HepG2 (cell line): ENCODE data around the gene GRM2. TPM values are rescaled to one million over a fixed set of nuclear protein-coding genes. Genes with fewer than 3 reads are reported as not detected.

Experiments
- ERF ChIP-seq: IDR thresholded peaks from 2 replicates; pipeline ENCODE4 v1.6.1; 2018; ENCODE audit warnings: missing biosample characterization, missing genetic modification reagents
- GMEB2 ChIP-seq: IDR thresholded peaks from 2 replicates; pipeline ENCODE4 v1.6.1; 2016; ENCODE audit warnings: missing biosample characterization, missing genetic modification reagents, low read depth
- HNRNPUL1 ChIP-seq: fragments of 200-400 bp; formaldehyde crosslinking; IDR thresholded peaks from 2 replicates; pipeline ENCODE4 v1.6.1; 2017; ENCODE audit warnings: low read depth, mild to moderate bottlenecking, low read length, moderate library complexity
- MTERF4 ChIP-seq: sonication (generic); formaldehyde crosslinking; IDR thresholded peaks from 2 replicates; pipeline ENCODE4 v1.8.0; 2023; ENCODE audit warnings: mild to moderate bottlenecking, missing genetic modification reagents
- NFYB ChIP-seq: sonication (generic); formaldehyde crosslinking; IDR thresholded peaks from 2 replicates; pipeline ENCODE4 v1.4.0; 2020; ENCODE audit warnings: missing genetic modification reagents
- SNAPC5 ChIP-seq: sonication (generic); formaldehyde crosslinking; IDR thresholded peaks from 2 replicates; pipeline ENCODE4 v1.8.1; 2023; ENCODE audit warnings: mild to moderate bottlenecking, missing genetic modification reagents, borderline replicate concordance
- SP4 ChIP-seq: sonication (generic); formaldehyde crosslinking; IDR thresholded peaks from 2 replicates; pipeline ENCODE4 v1.8.1; 2023; ENCODE audit warnings: mild to moderate bottlenecking, missing genetic modification reagents
- TFAP4 ChIP-seq: sonication (generic); IDR thresholded peaks from 2 replicates; pipeline ENCODE4 v1.6.1; 2016; ENCODE audit warnings: low read depth, borderline replicate concordance
- TRIM24 ChIP-seq: sonication (generic); formaldehyde crosslinking; IDR thresholded peaks from 2 replicates; pipeline ENCODE4 v1.8.0; 2022; ENCODE audit warnings: mild to moderate bottlenecking, missing genetic modification reagents
- ZNF121 ChIP-seq: sonication (generic); formaldehyde crosslinking; IDR thresholded peaks from 2 replicates; pipeline ENCODE4 v1.5.0; 2020; ENCODE audit warnings: mild to moderate bottlenecking, missing genetic modification reagents
- ZNF556 ChIP-seq: sonication (generic); formaldehyde crosslinking; IDR thresholded peaks from 2 replicates; pipeline ENCODE4 v1.4.0; 2020; ENCODE audit warnings: mild to moderate bottlenecking, missing genetic modification reagents, borderline replicate concordance
- ZNF713 ChIP-seq: sonication (generic); formaldehyde crosslinking; IDR thresholded peaks from 2 replicates; pipeline ENCODE4 v1.4.0; 2020; ENCODE audit warnings: mild to moderate bottlenecking, missing genetic modification reagents
- ZNF839 ChIP-seq: sonication (generic); formaldehyde crosslinking; IDR thresholded peaks from 2 replicates; pipeline ENCODE4 v1.4.0; 2020; ENCODE audit warnings: missing genetic modification reagents, mild to moderate bottlenecking, borderline replicate concordance
- polyA plus RNA-seq, 8 experiments: library from polyadenylated mRNA; depleted of rRNA in 3 of 8; stranded (reverse) in 7 of 8; unstranded in 1 of 8; fragments of >200 nt; fragmentation: Illumina TruSeq in 4 of 8; extraction: Trizol in 4 of 8; gene quantifications; 2 replicates each; pipeline versions ENCODE4 v1.2.1 to v1.2.3, GENCODE V29; 2011 to 2016; ENCODE audit warnings: low read depth in 4 of 8, missing spikeins in 1 of 8, mixed read lengths in 1 of 8; ENCODE audit not compliant: insufficient read depth in 1 of 8
- total RNA-seq, 5 experiments: library from RNA; depleted of rRNA; stranded (reverse); fragments of >200 nt; fragmentation: Illumina TruSeq; extraction: Trizol; gene quantifications; 2 replicates each; pipeline ENCODE4 v1.2.3, GENCODE V29; 2016; ENCODE audit warnings: low read depth in 1 of 5
- TF ChIP-seq, protein P1 (sequence below): sonication (generic); formaldehyde crosslinking; IDR thresholded peaks from 2 replicates; pipeline ENCODE4 v1.9.0; 2021; ENCODE audit warnings: mild to moderate bottlenecking, missing genetic modification reagents
- TF ChIP-seq, protein P2 (sequence below): sonication (generic); formaldehyde crosslinking; IDR thresholded peaks from 2 replicates; pipeline ENCODE4 v1.9.0; 2021; ENCODE audit warnings: missing genetic modification reagents, borderline replicate concordance

The GRM2 gene
- total and polyA plus RNA-seq, 2 of the 13 experiments (the other 11 are each of a cell fraction or from before 2014, with no cell fraction given), result 0.04 to 0.07 TPM

DNA sequence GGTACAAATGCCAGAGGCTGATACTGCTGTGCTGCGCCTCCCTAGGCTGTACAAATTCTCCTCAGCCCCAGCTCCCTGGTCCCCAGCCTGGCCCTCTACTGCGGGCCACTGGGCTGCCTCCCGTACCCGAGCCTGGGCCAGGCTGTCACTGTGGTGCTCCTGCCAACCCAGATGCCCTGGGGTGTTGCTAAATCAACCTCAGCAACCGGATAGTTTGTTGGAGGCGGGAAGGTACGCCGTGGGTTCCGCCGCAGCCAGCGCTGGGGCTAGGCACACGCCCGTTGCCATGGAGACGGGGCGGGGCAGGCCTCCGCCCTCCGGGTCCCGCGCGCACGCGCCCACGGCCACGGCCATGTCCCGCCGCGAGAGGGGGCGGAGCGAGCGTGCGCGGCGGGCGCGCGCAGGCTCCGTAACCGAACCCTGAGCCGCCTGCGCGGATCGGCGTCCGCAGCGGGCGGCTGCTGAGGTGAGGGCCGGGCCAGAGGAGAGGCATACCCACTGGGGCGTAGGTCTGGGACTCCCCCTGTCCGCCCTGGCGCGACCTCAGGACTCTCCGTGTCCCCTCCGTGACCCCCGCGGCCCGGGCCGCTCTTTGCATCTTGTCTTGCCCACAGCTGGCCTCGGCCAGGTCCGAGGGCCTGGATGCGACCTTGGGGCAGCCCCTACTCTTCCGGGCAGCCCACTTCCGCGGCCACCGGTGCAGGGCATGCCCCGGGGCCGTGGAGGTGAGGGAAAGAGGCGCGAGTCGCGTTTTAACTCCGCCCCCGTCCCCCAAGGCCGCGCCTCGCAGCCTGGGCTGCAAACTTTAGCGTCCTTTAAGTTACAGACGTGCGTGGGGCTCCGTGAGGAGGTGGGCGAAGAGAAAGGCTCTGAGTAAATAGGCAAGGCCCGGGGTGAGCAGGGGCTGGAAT lies 35.8 kb upstream of the GRM2 start, which contains the start of gene TEX264 (continued):
- no peak for TF ChIP-seq TFAP4
- no peak for TF ChIP-seq ZNF839 (CRISPR knock-in tag)
- no peak for TF ChIP-seq SNAPC5 (CRISPR knock-in tag)
- no peak; the same call in 1 of the 2 replicates for TF ChIP-seq NFYB (CRISPR knock-in tag)
- TF ChIP-seq ERF (CRISPR knock-in tag), result 0 out of 2 replicates have a peak, but pooled peaks have one; percentile 18
- TF ChIP-seq, protein P1, sequence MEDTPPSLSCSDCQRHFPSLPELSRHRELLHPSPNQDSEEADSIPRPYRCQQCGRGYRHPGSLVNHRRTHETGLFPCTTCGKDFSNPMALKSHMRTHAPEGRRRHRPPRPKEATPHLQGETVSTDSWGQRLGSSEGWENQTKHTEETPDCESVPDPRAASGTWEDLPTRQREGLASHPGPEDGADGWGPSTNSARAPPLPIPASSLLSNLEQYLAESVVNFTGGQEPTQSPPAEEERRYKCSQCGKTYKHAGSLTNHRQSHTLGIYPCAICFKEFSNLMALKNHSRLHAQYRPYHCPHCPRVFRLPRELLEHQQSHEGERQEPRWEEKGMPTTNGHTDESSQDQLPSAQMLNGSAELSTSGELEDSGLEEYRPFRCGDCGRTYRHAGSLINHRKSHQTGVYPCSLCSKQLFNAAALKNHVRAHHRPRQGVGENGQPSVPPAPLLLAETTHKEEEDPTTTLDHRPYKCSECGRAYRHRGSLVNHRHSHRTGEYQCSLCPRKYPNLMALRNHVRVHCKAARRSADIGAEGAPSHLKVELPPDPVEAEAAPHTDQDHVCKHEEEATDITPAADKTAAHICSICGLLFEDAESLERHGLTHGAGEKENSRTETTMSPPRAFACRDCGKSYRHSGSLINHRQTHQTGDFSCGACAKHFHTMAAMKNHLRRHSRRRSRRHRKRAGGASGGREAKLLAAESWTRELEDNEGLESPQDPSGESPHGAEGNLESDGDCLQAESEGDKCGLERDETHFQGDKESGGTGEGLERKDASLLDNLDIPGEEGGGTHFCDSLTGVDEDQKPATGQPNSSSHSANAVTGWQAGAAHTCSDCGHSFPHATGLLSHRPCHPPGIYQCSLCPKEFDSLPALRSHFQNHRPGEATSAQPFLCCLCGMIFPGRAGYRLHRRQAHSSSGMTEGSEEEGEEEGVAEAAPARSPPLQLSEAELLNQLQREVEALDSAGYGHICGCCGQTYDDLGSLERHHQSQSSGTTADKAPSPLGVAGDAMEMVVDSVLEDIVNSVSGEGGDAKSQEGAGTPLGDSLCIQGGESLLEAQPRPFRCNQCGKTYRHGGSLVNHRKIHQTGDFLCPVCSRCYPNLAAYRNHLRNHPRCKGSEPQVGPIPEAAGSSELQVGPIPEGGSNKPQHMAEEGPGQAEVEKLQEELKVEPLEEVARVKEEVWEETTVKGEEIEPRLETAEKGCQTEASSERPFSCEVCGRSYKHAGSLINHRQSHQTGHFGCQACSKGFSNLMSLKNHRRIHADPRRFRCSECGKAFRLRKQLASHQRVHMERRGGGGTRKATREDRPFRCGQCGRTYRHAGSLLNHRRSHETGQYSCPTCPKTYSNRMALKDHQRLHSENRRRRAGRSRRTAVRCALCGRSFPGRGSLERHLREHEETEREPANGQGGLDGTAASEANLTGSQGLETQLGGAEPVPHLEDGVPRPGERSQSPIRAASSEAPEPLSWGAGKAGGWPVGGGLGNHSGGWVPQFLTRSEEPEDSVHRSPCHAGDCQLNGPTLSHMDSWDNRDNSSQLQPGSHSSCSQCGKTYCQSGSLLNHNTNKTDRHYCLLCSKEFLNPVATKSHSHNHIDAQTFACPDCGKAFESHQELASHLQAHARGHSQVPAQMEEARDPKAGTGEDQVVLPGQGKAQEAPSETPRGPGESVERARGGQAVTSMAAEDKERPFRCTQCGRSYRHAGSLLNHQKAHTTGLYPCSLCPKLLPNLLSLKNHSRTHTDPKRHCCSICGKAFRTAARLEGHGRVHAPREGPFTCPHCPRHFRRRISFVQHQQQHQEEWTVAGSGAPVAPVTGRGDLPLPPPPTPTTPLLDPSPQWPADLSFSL (CRISPR knock-in tag), result no peak
- TF ChIP-seq, protein P2, sequence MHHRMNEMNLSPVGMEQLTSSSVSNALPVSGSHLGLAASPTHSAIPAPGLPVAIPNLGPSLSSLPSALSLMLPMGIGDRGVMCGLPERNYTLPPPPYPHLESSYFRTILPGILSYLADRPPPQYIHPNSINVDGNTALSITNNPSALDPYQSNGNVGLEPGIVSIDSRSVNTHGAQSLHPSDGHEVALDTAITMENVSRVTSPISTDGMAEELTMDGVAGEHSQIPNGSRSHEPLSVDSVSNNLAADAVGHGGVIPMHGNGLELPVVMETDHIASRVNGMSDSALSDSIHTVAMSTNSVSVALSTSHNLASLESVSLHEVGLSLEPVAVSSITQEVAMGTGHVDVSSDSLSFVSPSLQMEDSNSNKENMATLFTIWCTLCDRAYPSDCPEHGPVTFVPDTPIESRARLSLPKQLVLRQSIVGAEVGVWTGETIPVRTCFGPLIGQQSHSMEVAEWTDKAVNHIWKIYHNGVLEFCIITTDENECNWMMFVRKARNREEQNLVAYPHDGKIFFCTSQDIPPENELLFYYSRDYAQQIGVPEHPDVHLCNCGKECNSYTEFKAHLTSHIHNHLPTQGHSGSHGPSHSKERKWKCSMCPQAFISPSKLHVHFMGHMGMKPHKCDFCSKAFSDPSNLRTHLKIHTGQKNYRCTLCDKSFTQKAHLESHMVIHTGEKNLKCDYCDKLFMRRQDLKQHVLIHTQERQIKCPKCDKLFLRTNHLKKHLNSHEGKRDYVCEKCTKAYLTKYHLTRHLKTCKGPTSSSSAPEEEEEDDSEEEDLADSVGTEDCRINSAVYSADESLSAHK (CRISPR knock-in tag), result no peak
- TF ChIP-seq ZNF713 (CRISPR knock-in tag), result no peak
- 0 out of 2 replicates have a peak, but pooled peaks have one; percentile 11 for TF ChIP-seq ZNF121 (CRISPR knock-in tag)
- TF ChIP-seq TRIM24 (CRISPR knock-in tag), result no peak
- no peak for TF ChIP-seq MTERF4 (CRISPR knock-in tag)
- TF ChIP-seq ZNF556 (CRISPR knock-in tag), result 0 out of 2 replicates have a peak, but pooled peaks have one; percentile 79
- no peak for TF ChIP-seq GMEB2
- no peak for TF ChIP-seq SP4
- TF ChIP-seq HNRNPUL1, result no peak
